Stimulated activated CD4-positive, alpha-beta T cell treated with anti-CD3 and anti-CD28 coated beads, TNF-alpha, amount 100 ng/mL, for 48 hours (primary cell): ENCODE data around the gene MLXIP.
A peak's percentile ranks its signal among the peaks of the same experiment; 100 is the strongest.
"Not testable (repeated sequence)": the region's sequence is repeated elsewhere in the genome, so short reads cannot be mapped to it uniquely, and the experiment has no call there.

Experiments used
- DNase-seq, 3 donors: peaks; one replicate each; pipeline ENCODE4 v3.0.0-alpha.2; 2020; ENCODE audit warnings: low read depth in 3 of 3

Gene MLXIP

DNA sequence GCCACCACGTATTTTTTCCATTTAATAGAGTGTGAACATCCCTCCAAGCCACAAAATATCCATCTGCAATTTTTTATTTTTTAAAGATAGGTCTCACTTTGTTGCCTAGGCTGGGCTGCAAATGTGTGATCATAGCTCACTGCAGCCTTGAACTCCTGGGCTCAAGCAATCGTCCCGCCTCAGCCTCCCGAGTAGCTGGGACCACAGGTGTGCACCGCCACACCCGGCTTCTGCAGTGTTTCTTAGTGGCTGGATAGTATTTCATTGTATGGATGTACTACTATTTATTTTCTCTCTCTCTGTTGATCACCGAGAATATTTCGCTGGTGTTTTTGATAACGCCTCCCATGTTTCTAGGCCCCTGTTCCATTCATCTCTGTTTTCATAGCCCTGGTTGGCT is 17.5 kb downstream of the MLXIP start:
- DNase-seq = no peak

DNA sequence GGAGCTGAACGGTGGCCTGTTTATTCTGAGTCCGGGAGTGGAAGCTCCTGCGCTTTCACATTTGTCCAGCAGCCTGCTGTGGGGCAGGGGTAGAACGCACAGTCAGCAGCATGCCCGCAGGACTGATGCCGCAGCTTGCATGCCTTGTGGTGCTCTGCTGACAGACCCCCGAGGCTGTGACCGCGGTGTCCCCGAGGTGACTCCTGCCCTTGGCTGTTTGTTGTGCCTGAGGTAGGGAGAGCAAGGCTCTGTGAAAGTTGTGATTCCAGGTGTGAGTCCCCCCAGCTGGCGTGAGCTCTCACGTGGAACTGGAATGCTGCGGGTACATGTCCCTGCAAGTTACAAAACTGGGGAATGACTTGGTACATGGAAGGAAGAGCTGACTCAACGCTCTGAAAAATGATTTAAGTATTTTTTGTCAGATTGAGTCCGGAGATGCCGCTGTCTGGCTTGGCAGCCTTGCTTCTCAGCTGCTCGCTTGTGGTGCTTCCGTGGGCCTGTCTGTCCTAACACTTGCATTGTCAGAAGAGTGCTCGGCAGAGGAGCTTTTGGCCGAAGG is 18.1 kb downstream of the MLXIP start:
- DNase-seq = no peak

DNA sequence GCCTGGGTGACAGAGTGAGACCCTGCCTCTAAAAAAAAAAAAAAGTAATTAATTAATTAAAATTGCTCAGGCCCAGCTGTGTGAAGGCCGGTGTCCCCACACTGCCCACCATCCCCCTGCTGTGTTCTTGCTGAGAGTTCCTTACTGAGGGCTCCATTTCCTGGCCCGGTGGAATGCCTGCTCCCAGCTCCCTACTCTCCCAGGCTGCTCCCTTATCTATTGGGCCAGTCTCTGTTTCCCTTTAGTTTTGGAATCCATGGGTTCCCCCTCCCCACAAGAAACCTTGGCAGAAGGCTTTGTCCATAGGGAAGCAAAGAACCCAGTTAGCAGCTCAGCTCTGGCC is 19.0 kb downstream of the MLXIP start:
- no peak for DNase-seq

DNA sequence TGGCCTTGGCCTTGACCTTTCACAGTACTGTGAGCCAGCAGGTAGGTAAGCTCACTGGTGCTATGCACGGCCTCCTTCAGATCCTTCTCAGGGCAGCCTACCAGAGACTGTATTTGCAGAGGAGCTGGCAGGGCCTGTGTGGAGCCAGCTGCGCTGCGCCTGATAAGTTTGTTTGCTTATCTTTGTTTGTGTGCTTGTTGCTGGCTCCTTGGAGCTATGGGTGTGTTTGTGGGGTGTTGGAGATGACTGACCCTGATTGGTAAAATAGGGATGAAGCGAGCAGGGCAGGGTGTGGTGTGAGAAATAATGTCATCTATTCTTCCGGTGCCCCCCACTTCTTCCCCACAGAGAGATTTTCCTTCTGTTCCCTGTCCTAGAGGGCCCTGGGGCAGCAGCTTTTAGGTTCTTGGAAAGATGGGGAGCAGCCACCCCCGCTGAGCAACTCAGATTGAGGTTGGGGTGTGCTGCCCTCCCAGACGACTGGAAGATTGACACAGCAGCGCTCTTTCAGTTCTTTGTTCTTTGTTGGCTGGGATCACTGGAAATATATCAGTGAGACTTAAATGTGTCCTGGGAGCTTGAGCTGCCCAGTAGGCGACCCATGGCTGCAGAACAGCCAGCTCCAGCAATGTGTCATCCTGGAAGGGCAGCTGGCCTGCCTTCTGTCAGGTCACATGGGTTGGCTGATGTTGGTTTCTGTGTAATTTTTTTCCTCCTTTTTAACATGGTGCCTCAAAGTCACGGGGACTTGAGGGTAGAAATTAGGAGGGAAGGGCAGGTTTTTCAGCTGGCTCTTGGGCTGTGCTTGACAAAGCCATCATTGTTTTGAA is 19.6 kb downstream of the MLXIP start:
- no peak for DNase-seq

DNA sequence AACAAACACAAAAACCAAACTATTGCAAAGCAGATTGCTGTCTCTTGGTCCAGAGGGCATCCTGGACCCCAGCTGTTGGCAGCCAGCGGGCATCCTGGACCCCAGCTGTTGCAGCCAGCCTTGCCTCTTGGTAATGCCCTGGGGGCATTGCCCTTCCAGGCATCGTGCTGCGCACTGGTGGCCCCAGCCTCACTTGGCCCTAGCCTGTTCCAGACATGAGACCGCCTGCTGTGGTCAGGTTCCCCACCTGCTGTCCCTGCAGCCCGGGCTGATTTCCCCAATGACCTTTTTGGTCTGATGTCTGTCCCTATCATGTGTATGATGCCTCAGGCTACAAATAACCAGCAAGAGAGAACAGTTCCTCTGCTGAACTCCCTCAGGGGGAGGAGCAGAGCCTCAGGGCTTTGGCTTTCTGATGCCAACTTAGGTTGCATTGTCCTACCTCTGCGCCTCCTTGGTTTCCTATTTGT is 20.8 kb downstream of the MLXIP start:
- DNase-seq = no peak

DNA sequence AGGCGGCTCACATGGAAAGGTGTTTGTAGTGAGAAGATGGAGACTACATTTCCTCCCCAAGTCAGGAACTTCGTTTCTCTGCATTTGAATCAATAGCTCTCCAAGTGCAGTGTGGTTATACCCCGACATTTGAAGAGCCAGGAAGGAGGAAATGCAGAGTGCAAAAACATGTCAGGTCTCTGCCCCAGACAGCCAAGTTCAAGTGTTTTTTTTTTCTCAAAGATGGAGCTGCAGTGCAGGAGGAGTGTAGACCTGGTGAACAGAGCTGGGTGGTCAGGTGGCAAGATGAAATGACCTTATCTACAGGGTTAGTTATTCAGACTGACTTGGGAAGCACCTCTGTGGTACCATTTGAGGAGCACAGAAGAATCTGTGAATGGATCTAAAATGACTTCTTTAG is 21.3 kb downstream of the MLXIP start:
- DNase-seq = no peak

DNA sequence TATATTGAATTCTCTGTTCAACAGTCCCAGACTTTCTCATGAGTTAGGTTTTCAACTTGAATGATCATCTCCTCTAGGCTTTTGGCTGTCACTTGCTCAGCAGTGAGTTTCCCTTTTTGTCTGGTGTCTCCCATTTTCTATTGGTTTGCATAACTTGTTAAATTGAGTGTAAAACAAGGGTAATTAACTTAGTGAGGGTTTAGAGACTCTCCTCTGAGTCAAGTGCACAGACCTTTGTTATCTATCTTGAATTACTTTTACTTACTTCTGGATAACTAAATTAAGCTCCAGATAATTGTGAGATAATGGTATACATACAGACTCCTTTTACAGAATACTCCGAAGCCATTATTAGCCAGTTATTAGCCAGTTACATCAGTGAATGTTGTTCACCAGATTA is 22.0 kb downstream of the MLXIP start:
- DNase-seq = no peak

DNA sequence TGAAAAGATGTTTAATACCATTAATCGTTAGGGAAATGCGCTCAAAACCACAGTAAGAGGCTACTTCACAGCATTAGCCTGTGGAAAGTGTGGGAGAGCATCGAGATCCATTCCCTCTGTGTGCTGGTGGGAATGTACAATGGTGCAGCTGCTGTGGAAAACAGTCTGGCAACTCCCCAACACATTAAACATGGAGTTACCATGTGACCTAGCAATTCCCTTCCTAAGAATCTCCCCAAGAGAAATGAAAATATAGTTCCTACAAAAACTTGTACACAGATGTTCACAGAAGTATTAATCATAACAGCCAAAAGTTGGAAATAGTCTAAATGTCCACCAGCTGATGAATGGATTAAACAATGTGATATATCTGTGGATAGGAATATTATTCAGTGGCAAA is 23.8 kb downstream of the MLXIP start:
- DNase-seq = no peak

DNA sequence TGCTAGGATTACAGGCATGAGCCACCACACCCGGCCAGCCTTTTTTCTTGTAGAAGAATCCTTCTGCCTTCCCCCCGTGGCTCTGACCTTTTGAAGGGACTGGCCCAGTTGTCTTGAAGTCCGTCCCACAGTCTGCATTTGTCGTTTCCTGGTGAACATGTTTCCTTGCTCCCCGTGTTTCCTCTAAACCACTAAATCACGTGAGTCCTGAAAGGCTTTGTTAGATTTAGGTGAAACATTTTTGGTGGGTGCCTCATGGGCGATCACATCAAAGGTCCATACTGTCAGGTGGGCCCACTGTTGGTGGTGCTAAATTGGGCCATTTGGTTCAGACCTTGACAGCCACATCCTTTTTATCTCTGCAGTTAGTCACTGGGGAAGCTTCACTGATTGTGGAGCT is 26.3 kb downstream of the MLXIP start:
- no peak for DNase-seq

DNA sequence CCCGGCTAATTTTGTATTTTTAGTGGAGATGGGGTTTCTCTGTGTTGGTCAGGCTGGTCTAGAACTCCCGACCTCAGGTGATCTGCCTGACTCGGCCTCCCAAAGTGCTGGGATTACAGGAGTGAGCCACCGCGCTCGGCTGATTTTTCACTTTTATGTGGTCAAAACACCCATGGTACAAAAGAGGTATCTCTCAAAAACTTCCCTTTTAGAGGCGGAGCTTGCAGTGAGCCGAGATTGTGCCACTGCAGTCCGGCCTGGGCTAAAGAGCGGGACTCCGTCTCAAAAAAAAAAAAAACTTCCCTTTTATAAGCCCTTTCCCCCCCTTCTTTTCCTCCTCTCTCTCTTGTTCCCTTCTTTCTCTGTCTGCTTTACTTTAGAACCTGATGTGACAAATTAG is 26.9 kb downstream of the MLXIP start:
- DNase-seq = not testable (repeated sequence)

DNA sequence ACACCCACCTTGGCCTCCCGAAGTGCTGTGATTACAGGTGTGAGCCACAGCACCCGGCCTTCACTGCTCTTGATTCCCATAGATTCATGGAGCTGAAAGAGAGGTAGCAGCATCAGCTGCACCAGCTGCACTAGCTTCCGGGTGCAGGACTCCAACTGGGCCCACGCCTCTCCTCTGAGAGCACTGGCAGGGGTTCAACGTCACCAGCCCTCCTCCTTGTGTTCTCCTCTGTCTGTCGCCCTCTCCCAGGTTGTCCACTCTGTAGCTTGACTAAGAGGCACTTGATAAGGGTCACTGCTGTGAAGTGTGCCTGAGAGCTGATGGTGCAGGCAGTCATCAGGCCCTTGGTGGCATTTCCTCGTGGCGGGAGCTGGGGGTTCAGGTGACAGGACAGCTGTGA is 28.3 kb downstream of the MLXIP start:
- no peak for DNase-seq

DNA sequence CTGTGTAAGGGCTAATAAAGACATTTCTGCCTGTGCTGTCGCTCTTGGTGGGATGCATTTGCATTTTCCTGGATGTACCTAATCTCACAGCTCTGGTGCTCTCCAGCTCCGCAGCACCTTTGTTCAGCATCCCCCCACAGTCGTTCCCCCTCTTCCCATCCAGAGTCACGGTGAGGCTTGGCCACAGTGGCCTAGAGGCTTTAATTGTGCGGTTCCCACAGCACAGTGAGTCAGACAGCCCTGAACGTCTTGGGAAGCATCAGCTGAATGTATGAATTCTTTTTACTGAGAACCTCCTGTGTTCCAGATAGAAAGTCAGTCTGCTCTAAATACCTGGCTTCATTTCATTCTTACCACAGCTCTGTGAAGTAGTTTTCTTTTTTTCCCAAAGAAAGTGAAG is 28.7 kb downstream of the MLXIP start:
- DNase-seq = no peak

DNA sequence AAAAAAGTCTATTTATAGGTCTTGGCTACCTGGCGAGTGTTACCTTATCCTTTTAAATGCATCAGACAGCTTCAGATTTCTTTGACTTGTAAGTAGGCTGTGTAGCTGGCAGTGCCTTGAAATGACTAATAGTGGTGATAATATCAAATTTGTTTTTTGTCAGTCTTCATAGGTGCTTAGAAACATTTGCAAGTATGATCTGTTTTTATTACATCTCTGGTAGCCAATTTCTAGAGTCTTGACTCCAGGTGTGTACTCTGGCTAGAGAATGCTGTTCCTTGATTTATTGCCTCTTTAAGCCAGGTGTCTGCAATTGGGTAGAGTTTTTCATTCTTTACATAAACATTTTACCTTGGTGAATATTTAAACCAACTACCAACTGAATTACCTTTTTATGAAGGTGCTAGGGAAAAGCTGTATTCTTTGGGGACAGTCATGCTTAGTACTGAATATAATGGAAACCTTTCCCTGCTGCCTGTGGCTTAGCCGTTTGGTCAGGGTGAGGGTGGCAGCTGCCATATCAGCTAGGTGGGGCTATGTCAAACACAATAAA is 32.6 kb downstream of the MLXIP start:
- no peak for DNase-seq

DNA sequence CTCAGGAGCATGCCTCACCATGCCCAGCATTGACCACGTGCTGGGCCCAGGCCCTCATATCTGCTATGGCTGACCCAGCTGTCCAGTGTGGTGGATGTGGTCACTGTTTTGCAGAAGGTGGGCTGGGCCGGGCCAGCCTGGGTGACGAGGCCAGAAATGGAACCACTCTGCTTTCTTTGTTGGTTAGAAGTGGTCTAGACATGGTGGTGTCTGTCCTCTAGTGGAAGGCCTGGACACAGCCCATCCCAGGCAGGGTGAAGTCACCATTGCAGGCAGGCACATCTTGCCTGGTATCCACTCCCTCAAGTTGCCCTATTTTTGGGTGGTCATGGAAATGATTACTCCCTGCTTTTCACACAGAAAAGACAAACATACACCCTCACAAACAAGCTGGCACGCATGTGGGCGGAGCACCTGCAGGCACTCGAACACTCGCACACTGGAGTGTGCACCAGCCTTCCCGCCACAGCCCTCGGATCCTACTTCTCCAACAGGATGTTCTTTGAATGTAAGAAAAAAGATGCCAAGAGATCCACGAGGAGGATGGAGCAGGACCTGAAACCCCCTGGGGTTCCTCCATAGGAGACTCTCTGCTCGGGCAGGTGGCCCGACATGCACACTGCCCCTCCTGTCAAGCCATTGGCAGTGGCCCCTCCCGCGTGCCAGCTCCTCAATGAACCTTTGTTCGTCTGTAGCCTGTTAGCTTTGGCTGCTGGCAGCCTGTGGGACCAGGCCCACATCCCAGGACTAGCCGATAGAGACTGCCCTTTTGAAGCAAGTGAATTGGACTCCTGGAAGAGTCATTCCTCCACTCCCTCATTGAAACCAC is 38.4 kb downstream of the MLXIP start:
- DNase-seq = no peak

DNA sequence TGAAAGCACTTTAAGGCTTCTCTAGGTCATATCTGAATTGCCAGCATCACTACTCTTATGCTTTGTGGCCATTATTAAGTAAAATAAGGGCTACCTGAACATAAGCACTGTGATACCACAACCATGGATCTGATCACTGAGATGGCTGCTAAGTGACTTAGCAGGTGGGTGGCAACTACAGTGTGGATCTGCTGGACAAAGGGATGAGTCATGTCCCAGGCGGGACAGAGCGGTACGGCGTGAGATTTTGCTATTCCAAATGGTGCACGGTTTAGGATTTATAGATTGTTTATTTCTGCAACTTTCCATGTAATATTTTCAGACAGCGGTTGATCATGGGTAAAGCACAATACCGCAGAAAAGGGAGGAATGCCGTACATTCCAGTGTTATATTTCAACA is 39.4 kb downstream of the MLXIP start:
- no peak for DNase-seq

DNA sequence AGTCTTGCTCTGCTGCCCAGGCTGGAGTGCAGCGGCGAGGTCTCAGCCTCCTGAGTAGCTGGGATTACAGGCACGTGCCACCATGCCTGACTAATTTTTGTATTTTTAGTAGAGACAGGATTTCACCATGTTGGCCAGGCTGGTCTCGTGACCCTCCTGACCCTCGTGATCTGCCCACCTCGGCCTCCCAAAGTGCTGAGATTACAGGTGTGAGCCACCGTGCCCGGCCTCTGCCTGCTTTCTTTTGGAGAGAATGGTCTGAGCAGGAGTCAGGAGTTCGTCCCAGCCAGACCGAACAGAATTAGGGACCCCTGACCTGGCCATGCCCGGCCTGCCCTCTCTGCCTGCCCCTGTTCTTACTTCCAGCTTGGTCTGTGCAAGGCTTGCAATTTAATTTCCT is 42.8 kb downstream of the MLXIP start:
- not testable (repeated sequence) for DNase-seq

DNA sequence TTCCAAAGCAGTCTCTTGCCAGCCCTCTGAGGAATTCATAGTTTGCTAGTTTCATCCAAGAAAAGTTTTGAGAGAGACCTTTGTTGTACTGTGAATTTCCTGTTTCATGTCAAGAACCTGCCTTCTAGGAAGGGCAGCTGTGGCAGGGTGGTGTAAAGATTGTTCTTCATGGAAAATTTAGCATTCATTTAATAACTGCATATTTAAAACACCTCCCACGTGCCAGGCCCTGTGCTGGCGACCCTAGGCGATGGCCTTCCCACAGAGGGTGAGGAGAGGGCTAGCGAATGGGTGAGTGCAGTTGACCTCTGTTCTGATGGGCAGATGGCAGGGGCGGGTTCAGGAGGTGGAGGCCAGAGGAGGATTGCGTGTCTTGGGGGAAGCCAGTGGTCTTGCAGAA is 43.2 kb downstream of the MLXIP start:
- DNase-seq = no peak

DNA sequence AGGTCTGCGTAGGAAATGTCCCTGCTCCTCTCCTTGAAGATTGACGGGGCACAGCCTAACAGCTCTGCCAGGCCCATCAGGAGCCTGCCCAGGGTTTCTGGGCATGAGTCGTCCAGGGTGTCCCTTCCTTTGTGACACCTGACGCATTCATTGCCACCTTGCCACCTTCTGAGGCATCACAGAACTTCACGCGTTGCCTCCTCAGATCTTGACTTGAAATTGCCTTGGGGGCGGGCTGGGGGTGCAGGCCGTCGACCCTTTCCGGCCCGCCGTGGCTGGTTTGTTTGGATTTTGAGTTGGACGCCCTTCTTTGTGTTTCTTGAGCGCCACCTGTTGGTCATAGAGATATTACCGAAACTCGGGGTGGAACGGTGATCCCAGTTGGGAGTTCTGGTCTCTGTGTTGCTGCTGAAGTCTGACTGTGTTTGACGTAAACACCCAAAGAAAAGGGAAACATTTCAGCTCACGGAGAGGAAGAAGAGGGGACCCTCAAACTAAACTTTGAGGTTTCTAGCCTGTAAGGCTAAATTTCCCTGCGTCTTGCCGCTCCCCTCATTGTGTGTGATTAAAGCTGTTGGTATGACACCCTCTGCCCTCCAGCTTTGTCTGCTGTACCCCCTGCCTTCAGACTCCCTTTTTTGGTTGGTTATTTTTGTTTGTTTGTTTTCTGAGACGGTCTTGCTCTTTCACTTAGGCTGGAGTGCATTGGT is 44.6 kb downstream of the MLXIP start:
- DNase-seq = peak; percentile 36 to 72 (median 61)

DNA sequence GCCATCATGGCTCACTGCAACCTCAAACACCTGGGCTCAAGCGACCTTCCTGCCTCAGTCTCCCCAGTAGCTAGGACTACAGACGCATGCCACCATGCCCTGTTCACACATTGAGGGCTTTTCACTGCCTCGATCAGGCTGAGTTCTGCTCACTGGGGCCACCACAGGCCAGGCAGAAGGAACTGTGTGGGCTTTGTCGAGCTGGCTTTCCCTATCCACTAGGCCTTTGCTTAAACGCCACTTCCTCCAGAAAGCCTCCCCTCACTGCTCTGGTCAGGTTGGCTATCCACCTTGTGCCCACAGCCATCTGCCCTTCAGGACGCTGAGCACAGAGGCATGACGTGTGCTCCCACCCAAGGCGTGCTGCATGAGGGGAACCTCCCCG is 45.2 kb downstream of the MLXIP start:
- DNase-seq = no peak

DNA sequence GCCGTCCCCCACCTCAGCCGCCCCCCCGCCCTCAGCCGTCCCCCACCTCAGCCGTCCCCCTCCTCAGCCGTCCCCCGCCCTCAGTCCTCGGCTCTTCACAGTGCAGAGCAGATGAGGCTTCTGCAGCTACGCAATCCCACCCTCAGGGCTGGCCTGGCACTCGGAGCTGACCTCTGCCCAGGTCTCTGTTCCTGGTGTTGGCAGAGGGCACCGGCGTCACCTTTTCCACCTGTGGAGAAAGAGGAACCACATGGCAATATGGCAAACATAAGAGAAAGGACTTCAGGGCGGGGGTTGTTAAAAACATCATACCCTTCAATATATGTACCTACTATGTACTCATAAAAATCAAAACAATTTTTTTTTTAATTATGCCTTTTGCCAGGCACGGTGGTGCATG is 45.8 kb downstream of the MLXIP start:
- no peak for DNase-seq

DNA sequence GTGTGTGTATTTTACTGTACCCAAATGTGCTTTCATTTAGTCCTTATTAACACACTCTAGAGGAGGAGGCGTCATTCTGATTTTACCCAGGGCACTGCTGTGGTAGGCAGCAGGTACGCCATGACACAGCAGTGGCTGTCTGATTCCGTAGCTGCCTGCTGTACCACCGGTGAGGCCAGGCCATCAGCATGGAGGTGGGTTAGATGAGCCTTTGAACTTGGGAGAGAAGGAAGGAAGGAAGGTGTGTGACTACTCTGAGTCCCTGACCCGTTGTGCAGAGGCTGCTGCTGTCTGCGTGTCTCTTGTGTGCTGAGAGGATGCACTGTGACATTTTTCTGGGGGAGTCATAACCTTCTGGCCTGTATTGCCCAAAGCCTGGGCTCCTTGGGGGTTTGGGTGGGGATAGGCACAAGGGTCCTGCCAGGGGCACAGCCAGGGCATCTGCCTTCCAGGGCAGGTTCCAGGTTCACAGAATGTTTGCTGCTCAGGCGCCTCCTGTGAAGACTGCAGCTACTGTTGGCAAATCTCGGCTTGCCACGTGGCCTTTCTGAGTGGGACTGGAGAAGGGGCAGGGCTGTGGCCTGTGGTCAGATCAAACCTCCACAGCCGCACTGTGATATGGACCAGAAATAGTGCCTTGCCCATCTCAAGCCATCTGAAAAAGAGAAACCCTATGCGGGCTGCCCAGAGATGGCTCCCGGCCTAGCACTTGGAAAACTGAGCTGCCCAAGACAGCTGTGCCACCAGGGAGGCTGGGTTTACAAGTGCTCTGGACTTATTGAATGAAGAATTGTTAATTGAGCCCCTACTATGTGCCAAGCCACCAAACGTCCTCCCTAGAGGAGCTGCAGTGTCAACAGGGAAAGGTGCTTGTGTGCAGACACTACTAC is 47.1 kb downstream of the MLXIP start:
- no peak for DNase-seq
